ENCODE measurements around the gene BARHL1.

Gene BARHL1

DNA sequence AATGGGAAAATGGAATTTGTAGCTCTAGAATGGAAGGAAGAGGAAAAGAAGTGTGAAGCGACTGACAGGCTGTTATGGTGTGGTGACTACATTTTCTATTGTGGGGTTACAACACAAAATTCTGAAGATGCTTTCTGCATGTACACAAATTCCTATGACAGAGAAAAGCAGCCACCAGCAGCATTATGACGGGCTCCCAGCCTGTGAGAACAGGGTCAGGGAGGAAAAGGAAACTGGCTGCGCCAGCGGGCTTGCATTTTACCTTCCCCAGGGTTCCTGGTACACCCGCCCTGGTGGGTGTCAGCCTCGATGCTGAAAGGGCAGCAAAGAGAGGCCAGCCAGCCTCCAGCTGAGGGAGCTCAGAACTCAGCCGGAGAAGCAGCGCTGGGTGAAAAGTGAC is 46.3 kb downstream of the BARHL1 start:
- no peaks in the 10 kb centered on the region for H3K4me1 Mint-ChIP-seq
- ATAC-seq (replicated peaks) (no peak), DNase-seq (no peak)
- no peak overlapping the region for H3K4me3 Mint-ChIP-seq
- no peak overlapping the region for H3K27ac Mint-ChIP-seq
- peaks cover 55 to 74% of the 10 kb centered on the region in 2 donors for H3K36me3 Mint-ChIP-seq
- H3K9me3 Mint-ChIP-seq, result no peaks in the 10 kb centered on the region
- no peaks in the 10 kb centered on the region for H3K27me3 Mint-ChIP-seq

DNA sequence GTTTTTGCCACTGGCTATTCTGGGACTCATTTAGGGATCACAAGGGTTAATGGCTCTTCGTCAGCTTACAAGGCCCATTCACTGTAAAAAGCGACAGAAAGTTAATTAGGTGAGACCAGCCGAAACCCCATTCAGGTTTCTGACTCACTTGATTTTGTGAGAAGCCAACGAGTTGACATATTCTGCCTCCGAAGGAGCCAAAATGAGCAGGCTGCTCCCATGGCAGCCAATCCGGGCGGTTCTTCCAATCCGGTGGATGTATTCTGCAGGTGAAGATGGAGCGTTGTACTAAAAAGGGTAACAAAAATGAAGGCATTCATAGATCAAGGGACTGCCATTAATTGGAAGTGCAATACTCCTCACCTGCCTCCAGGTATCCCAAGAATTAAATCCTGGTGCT is 47.7 kb downstream of the BARHL1 start:
- Mint-ChIP-seq H3K27me3 (no peaks in the 10 kb centered on the region), H3K36me3 (peaks cover 59 to 84% of the 10 kb centered on the region in 2 donors), H3K9me3 (no peaks in the 10 kb centered on the region), H3K4me3 (no peak overlapping the region), H3K27ac (no peak overlapping the region), H3K4me1 (no peaks in the 10 kb centered on the region)
- DNase-seq (no peak), ATAC-seq (replicated peaks) (no peak)

DNA sequence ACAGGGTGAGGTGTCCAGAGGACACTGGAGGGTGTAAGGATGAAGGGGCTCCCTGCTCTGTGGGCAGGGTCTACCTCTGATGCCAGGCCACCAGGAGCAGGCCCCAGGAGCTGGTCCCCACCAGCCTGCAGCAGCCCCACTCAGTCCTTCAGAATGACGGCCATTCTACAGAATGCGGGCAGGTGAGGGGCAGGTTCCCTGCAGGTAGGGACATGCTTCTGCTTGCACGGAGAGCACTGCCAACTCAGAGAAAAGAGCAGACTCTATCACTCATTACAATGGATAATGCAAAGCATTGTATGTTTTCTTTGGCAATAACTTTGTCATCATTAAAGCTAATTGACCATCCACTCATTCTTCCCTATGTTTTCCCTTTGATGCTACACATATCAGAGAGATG is 48.4 kb downstream of the BARHL1 start:
- peaks cover 55 to 82% of the 10 kb centered on the region in 2 donors for H3K36me3 Mint-ChIP-seq
- no peaks in the 10 kb centered on the region for H3K4me1 Mint-ChIP-seq
- H3K9me3 Mint-ChIP-seq, result no peaks in the 10 kb centered on the region

DNA sequence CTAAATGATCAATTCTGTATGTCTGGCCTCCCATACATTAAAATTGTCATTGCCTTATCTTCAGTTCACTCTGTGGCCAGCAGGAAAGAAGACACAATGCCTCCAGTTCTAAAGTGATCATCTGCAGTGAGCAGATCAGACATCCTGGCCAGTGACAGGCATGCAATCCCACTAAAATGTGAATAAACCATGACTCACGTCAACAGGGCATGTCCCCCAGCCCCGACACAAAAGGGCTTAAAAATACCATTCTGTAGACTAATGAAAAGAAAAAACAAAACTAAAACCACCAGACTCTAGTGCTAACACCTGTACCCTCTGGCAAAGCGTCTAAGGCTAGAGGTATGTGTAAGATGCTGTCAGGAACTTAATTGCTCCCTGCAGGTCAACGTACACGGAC is 48.9 kb downstream of the BARHL1 start:
- no peaks in the 10 kb centered on the region for H3K9me3 Mint-ChIP-seq
- H3K36me3 Mint-ChIP-seq, result peaks cover 55 to 80% of the 10 kb centered on the region in 2 donors
- H3K27ac Mint-ChIP-seq, result no peak overlapping the region
- DNase-seq (no peak), ATAC-seq (replicated peaks) (no peak)
- H3K4me3 Mint-ChIP-seq, result no peak overlapping the region
- no peaks in the 10 kb centered on the region for H3K4me1 Mint-ChIP-seq
- no peaks in the 10 kb centered on the region for H3K27me3 Mint-ChIP-seq

More for the DNA sequence above, 48.4 kb downstream of the BARHL1 start:
- Mint-ChIP-seq H3K4me3 (no peak overlapping the region), H3K27me3 (no peaks in the 10 kb centered on the region), H3K27ac (no peak overlapping the region)
- ATAC-seq (replicated peaks) (no peak), DNase-seq (no peak)

DNA sequence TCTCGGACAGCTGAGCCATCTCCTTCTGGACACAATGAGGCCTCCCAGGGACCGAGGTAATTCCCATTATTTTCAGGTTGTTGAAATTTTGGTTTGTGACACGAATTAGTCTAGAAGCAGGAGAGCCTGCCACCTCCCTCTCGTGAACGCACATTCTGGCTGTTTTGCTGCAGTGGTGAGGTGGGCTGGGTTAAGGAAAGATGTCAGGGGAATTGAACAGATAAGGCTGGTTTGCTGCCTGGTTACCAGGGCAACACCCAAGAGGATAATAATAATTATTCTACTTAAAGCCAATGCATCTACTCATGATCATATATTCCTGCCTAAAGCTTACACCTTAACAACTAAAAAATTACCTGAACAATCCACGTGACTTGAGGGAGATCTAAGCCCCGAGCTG is 49.3 kb downstream of the BARHL1 start:
- Mint-ChIP-seq H3K4me1 (no peaks in the 10 kb centered on the region), H3K4me3 (no peak overlapping the region), H3K36me3 (peaks cover 56 to 83% of the 10 kb centered on the region in 2 donors), H3K27ac (no peak overlapping the region), H3K9me3 (no peaks in the 10 kb centered on the region), H3K27me3 (no peaks in the 10 kb centered on the region)
- ATAC-seq (replicated peaks) (no peak), DNase-seq (no peak)

DNA sequence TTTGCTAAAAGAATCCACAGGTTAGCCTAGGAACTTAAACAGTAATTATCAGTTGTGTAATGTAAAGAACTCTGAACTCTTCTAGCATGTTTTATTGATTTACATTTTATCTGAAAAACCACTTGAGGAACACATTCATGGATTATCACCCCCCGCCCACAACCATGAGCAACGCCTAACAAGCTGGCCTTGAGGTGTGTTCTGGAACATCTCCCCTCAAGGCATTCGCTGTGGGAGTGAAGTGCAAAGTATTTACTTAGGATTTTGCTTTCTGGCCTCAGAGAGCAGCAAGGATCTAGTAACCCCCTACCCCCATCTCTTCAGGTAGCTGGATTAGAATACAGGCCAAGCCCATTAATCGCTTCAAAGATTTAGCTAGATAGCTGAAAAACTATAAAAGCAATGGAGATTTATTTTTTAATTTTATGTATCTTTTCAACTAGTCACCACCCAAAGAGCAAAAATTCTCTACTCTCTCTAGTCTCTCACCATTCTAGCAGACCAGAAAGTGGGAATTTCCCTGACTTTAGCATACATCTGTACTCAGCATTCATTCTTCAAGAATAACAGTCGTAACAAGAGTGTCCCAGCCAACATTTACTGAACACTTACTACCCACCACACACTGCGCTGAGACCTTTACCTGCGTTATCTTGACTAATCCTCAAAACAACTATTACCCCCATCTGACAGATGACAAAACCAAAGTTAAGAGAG is 50.2 kb downstream of the BARHL1 start:
- Mint-ChIP-seq H3K27ac (no peak overlapping the region), H3K27me3 (no peaks in the 10 kb centered on the region), H3K36me3 (peaks cover 56 to 84% of the 10 kb centered on the region in 2 donors), H3K9me3 (no peaks in the 10 kb centered on the region), H3K4me1 (no peaks in the 10 kb centered on the region), H3K4me3 (no peak overlapping the region)
- no peak for ATAC-seq (replicated peaks)
- DNase-seq, result no peak

DNA sequence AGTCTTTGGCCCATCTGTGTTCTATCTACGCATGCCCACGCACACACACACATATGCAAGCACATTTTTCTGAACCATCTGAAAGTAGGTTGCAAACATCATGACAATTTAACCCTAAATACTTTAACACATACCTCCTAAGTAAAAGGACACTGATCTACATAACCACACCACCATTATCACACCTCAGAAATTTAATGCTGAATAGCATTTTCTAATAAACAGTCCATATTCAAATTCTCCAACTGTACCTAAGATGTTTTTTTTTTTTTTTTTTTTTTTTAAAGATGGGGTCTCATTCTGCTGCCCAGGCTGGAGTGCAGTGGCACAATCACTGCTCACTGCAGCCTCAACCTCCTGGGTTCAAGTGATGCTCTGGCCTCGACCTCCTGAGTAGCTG is 51.9 kb downstream of the BARHL1 start:
- Mint-ChIP-seq H3K27me3 (no peaks in the 10 kb centered on the region), H3K36me3 (peaks cover 52 to 86% of the 10 kb centered on the region in 2 donors), H3K4me1 (no peaks in the 10 kb centered on the region), H3K4me3 (no peak overlapping the region), H3K9me3 (no peaks in the 10 kb centered on the region), H3K27ac (no peak overlapping the region)
- DNase-seq (no peak), ATAC-seq (replicated peaks) (no peak)

DNA sequence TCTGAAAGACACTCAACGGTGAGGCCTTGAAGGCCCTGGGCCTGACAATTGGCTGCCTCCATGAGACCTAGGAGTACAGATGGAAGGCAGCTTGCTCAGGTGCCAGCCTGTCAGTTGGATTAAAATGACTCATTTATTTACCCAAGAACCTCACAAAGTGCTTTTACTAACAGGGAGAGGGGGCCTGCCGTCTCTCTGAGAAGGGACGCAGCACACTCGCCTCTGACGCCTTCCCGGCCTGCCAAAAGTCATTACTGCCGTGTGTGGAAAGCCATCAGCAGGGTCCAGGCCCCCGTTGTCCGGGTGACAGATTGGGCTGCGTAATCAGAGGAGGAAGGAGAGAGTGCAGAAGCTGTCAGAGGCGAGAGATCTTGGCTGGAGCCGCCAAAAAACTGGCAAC is 54.9 kb downstream of the BARHL1 start:
- no peak overlapping the region for H3K27ac Mint-ChIP-seq
- no peaks in the 10 kb centered on the region for H3K4me1 Mint-ChIP-seq
- no peak overlapping the region for H3K4me3 Mint-ChIP-seq
- ATAC-seq (replicated peaks) (no peak), DNase-seq (no peak)
- no peaks in the 10 kb centered on the region for H3K9me3 Mint-ChIP-seq
- no peaks in the 10 kb centered on the region for H3K27me3 Mint-ChIP-seq
- H3K36me3 Mint-ChIP-seq, result peaks cover 52 to 73% of the 10 kb centered on the region in 2 donors

DNA sequence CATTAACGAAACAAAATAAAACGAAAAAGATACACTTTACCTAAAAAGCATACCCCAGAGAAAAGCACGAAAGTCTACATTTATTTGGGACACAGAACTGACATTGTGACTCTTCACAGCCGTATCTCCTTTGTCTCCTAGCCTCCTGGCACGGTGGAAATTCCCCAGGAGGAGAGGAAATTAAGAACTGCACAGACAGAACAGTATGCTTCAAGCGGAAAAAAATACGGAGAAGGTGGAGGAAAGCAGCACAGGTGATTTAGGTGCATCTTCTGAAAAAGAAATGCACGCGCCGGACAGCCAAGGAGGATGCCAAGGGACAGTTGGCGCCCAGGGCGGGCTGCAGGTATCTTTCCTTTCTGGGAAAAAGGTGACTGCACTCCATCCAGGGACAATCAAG is 55.4 kb downstream of the BARHL1 start:
- Mint-ChIP-seq H3K4me1 (no peaks in the 10 kb centered on the region), H3K4me3 (no peak overlapping the region), H3K9me3 (no peaks in the 10 kb centered on the region), H3K27me3 (no peaks in the 10 kb centered on the region), H3K36me3 (peaks cover 53 to 71% of the 10 kb centered on the region in 2 donors), H3K27ac (no peak overlapping the region)
- DNase-seq (no peak), ATAC-seq (replicated peaks) (no peak)

DNA sequence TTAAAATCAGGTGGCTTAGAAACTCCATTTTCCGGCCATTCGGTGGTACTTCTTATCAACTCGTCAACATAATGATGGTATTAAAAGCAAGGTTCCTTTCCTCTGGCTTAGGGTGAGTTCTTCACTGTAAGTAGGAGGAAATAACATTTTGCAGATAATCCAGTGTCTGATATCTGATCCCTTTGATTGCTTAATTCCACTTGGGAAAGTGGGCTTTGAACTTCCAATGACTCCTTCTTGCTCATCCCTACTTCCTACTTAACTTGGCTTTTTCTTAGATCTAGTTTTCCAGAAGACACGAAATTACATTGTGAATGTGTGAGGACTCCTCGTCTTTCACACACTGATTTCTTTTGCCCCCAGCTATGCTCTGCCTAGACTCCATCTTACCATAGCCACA is 55.8 kb downstream of the BARHL1 start:
- no peak for ATAC-seq (replicated peaks)
- Mint-ChIP-seq H3K4me3 (no peak overlapping the region), H3K27me3 (no peaks in the 10 kb centered on the region), H3K36me3 (peaks cover 56 to 71% of the 10 kb centered on the region in 2 donors), H3K9me3 (no peaks in the 10 kb centered on the region), H3K4me1 (no peaks in the 10 kb centered on the region), H3K27ac (no peak overlapping the region)
- DNase-seq, result no peak

DNA sequence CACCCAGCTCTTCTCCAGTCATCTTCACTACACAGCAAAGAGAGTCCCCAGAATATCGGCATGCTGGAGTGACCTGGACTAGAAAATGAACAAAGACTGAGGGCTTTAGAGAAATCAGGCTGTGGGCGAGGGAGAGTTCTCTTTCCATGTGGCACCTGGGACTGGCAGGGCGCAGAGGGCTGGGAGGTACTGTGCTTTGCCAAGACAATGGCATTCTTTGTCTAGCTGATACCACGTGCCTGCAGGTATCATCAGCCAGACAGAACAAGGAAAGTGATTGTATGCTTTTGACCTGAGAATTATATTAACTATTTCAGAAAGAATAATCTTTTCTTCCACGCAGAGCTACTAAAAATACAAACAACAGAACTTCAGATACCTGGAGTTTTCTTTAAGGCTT is 56.9 kb downstream of the BARHL1 start:
- ATAC-seq (replicated peaks), result no peak
- no peak for DNase-seq
- Mint-ChIP-seq H3K9me3 (no peaks in the 10 kb centered on the region), H3K36me3 (peaks cover 53 to 70% of the 10 kb centered on the region in 2 donors), H3K27me3 (no peaks in the 10 kb centered on the region), H3K4me1 (peaks cover 0 to under 1% of the 10 kb centered on the region in 2 donors), H3K27ac (no peak overlapping the region), H3K4me3 (no peak overlapping the region)

All from stimulated activated naive B cell treated with anti-CD40 and anti-IgM and Interleukin-4, amounts not matched to agents 10 μg/mL and 1 μg/mL and 100 μg/mL, for 72 hours (primary cell).